Epidermal melanocyte (primary cell): Measurements from ENCODE around the gene MZT2A.
"Not testable (repeated sequence)": the region's sequence is repeated elsewhere in the genome, so short reads cannot be mapped to it uniquely, and the experiment has no call there.

ENCODE experiments used
- DNase-seq: peaks from one replicate; pipeline ENCODE4 v3.0.0; 2011; ENCODE audit warnings: low spot score; ENCODE audit not compliant: insufficient read length

The MZT2A gene

DNA sequence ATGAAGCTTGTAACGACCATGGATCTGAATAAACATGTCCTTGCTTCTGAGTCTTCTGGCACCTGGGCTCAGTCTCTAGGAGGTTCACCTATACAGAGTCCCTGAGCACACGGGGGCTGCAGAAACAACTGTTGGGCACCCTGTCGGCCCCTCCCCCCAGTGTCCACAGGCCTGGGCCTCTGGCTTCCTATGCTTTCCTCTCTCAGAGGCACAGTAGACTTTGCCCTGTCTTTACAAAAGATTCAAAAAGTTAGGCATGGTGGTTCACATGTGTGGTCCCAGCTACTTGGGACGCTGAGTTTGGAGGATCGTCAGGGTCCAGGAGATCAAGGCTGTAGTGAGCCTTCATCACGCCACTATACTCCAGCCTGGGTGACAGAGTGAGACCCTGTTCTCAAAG, 29.3 kb upstream of the MZT2A start:
- not testable (repeated sequence) for DNase-seq

- no peak for DNase-seq
Measured at GRCh38 chr2:131520526-131520925, 28.3 kb upstream of the MZT2A start.

DNA sequence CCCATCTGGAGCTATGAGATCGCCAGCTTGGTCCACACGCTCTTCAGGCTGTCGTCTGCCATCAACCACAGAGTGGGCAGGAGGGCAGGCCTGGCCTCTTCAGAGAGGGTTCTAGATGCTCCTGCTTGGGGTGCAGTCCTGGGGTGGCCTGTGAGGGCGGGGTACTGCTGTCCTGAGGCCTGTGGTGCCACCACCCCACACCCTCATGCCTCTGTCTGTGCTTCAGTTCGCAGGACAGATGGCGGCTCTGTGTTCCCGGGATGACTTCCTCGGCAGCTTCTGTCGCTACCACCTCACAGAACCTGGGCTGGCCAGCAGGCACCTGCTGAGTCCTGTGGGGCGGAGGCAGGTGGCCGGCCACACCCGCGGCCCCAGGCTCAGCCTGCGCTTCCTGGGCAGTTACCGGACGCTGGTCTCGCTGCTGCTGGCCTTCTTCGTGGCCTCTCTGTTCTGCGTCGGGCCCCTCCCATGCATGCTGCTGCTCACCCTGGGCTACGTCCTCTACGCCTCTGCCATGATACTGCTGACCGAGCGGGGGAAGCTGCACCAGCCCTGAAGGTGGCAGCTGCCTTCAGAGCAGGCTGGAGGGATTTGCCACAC, 27.8 kb upstream of the MZT2A start:
- DNase-seq: not testable (repeated sequence)

- DNase-seq: no peak
Measured at GRCh38 chr2:131519466-131519865, 27.3 kb upstream of the MZT2A start.

DNA sequence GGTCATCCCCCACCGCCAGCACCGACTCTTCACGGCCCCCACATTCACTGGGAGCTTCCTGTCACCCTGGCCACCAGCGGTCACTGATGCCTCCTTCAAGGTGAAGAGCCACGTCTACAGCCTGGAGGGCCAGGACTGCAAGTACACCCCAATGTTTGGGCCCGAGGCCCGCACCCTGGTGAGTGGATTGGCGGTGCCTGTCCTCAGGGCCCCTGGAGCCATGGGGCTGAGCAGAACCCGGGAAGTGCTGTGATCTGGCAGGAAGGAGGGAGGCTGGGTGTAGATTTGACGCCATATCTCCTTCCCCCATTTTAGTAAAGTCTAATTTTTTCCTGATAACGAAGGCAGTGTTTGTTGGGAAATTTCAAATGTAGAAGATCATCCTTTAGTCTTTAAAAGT, 26.3 kb upstream of the MZT2A start:
- DNase-seq: not testable (repeated sequence)

- DNase-seq: not testable (repeated sequence)
Measured at GRCh38 chr2:131517856-131518255, 25.7 kb upstream of the MZT2A start.

- DNase-seq: no peak
Measured at GRCh38 chr2:131517106-131517831, 25.1 kb upstream of the MZT2A start.

DNA sequence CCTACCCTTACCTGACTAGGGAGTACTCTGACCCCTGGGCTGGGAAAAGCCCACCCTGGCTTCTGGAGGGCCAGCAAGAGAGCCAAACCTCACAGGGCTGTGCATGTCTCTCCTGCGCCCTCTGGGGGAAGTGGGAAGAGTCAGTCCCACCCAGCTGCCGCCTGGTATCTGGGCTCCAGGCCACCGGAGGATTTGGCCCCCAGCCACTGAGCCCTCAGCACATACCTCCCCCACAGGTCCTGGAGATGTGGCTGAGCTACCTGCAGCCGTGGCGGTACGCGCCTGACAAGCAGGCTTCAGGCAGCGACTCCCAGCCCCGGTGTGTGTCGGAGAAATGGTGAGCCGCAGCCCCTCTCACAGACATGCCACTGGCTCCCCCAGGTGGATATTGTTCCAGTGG, 24.4 kb upstream of the MZT2A start:
- DNase-seq: not testable (repeated sequence)

DNA sequence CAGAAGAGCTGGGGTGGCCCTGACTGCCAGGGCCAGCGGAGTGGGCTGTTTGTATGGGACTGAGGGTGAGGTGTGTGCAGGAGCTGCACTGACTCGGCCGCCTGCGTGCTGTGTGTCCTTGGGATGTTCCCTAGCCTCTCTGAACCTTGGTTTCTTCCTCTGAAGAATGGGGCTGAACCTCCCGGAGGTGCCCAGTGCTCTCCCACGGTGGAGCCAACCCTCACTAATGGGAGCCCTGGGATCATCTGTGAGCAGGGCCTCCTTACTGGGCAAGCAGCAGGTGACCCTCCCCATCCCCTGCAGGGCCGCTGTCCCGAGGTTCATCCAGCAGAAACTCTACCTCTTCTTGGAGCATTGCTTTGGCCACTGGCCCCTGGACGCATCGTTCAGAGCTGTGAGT, 23.8 kb upstream of the MZT2A start:
- no peak for DNase-seq

DNA sequence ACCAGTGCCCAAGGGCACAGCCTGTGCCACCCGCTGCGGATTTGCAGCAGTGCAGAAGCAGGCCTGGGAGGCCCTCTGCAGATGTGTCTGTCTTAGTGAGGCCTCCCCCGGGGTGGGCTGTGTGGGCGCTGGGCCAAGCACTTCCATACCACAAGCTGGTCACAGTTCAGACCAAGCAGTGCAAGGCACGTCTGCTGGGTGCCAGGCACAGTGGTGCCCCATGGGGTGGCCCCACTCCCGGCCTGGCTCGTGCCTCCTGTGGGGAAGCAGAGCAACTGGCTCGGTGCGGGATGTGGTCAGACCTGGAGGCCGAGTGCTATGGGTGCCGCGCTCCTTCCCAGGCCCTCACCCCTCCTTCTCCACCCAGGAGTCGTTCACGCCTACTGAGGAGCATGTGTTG, 23.0 kb upstream of the MZT2A start:
- not testable (repeated sequence) for DNase-seq

- DNase-seq: not testable (repeated sequence)
Measured at GRCh38 chr2:131514408-131515166, 22.4 kb upstream of the MZT2A start.

DNA sequence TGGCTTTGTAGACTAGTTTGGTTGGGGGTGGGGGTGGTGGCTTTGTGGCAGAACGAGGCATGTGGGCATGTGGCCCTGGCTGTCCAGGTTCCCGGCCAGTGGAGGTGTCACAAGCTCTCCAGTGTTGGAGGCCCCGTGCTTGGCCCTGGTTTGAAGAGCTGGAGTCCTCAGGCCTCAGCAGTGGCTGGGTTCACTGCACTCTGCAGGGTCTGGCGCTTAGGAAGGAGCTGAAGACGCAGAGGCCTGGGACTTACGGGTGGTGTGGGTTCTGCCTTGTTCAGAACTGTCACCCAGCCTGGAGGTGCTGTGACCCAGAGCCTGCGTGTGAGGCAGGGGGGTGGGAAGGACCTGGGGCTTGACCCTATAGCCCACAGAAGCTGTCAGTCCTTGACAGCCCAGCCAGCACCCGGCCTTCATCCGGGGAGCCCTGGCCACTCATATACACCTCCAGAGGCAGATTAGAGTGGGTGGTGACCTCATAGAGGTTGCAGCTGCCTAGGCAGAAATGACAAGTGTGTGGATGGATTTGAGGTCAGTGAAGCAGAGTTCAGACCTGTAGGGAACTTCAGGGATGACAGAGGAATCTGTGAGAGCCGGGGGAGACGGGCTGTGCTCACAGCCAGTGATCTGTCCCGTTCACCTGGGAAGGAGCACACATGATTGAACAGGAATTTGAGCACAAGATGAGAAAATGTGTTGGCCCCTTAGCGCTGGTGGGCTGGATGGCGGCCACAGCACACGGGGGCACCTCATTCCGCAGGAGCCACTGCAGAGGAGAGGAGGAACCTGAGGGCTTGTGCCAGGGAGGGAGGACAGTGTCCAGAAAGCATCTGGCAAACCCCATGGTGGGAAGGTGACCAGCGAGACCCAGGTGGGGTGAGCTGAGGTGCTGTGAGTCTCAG, 20.0 kb upstream of the MZT2A start:
- not testable (repeated sequence) for DNase-seq

GRCh38 chr2:131511291-131511968, 19.2 kb upstream of the MZT2A start:
- DNase-seq: not testable (repeated sequence)

DNA sequence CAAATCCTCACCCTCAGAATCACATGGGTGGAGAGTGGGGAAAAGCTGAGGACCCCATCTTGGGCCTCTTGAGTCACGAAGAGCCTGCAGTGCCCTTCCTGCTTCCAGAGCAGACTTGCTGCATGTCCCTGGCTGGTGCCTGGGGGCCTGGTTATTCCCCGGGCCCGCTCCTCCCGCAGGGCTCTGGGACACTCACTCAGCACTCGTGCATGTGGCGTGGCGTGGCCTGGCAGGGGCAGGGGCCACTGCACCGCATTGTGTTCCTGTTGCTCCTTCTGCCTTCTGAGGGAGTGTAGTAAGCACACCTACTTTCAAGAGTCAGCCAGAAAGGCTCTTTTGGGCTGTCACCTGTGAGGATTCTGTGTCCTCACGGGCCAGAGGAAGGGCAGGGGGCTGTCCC, 17.4 kb upstream of the MZT2A start:
- no peak for DNase-seq

- not testable (repeated sequence) for DNase-seq
Measured at GRCh38 chr2:131504082-131504750, 12.0 kb upstream of the MZT2A start.

- DNase-seq: not testable (repeated sequence)
Measured at GRCh38 chr2:131503587-131503986, 11.4 kb upstream of the MZT2A start.

GRCh38 chr2:131498321-131498973, 6.2 kb upstream of the MZT2A start:
- not testable (repeated sequence) for DNase-seq

- DNase-seq: not testable (repeated sequence)
Measured at GRCh38 chr2:131495506-131495905, 3.3 kb upstream of the MZT2A start.

GRCh38 chr2:131493199-131493968, 1.2 kb upstream of the MZT2A start:
- no peak for DNase-seq
